ENCODE data around the gene GABRG3.

GABRG3 gene

GRCh38 chr15:27582726-27583410 lies 611.9 kb downstream of the GABRG3 start:
- TF ChIP-seq POLR2AphosphoS5 (IDR thresholded peaks at IDR 0.05; ENCODE audit: low read depth, low read length) = no peak
- no peak for TF ChIP-seq FOXP2 (optimal IDR thresholded peaks at IDR 0.05; ENCODE audit: borderline replicate concordance, extremely low read depth, extremely low read length, insufficient read depth)

- TF ChIP-seq TAF1 (IDR thresholded peaks at IDR 0.05; ENCODE audit: borderline replicate concordance, insufficient read depth, low read length) = no peak
- TF ChIP-seq SIN3A (IDR thresholded peaks at IDR 0.05; ENCODE audit: borderline replicate concordance, insufficient read depth, low read length) = no peak
- no peak for TF ChIP-seq REST (IDR thresholded peaks at IDR 0.05; ENCODE audit: insufficient read depth in 1 of 2, low read depth in 2 of 2, low read length in 2 of 2)
- TF ChIP-seq FOXP2 (optimal IDR thresholded peaks at IDR 0.05; ENCODE audit: borderline replicate concordance, extremely low read depth, extremely low read length, insufficient read depth) = no peak
- TF ChIP-seq POLR2AphosphoS5 (IDR thresholded peaks at IDR 0.05; ENCODE audit: low read depth, low read length) = no peak
Observed at GRCh38 chr15:27583651-27584050, 612.7 kb downstream of the GABRG3 start.

GRCh38 chr15:27585041-27585640 lies 614.2 kb downstream of the GABRG3 start:
- TF ChIP-seq TAF1 (IDR thresholded peaks at IDR 0.05; ENCODE audit: borderline replicate concordance, insufficient read depth, low read length) (no peak), FOXP2 (optimal IDR thresholded peaks at IDR 0.05; ENCODE audit: borderline replicate concordance, extremely low read depth, extremely low read length, insufficient read depth) (no peak), POLR2AphosphoS5 (IDR thresholded peaks at IDR 0.05; ENCODE audit: low read depth, low read length) (no peak)

- TF ChIP-seq SIN3A (IDR thresholded peaks at IDR 0.05; ENCODE audit: borderline replicate concordance, insufficient read depth, low read length) (no peak), FOXP2 (optimal IDR thresholded peaks at IDR 0.05; ENCODE audit: borderline replicate concordance, extremely low read depth, extremely low read length, insufficient read depth) (no peak), POLR2AphosphoS5 (IDR thresholded peaks at IDR 0.05; ENCODE audit: low read depth, low read length) (no peak), REST (IDR thresholded peaks at IDR 0.05; ENCODE audit: insufficient read depth in 1 of 2, low read depth in 2 of 2, low read length in 2 of 2) (no peak), TAF1 (IDR thresholded peaks at IDR 0.05; ENCODE audit: borderline replicate concordance, insufficient read depth, low read length) (no peak)
Observed at GRCh38 chr15:27587810-27588209, 616.8 kb downstream of the GABRG3 start.

- TF ChIP-seq SIN3A (IDR thresholded peaks at IDR 0.05; ENCODE audit: borderline replicate concordance, insufficient read depth, low read length) (no peak), TAF1 (IDR thresholded peaks at IDR 0.05; ENCODE audit: borderline replicate concordance, insufficient read depth, low read length) (no peak)
Observed at GRCh38 chr15:27589260-27589659, 618.3 kb downstream of the GABRG3 start.

GRCh38 chr15:27589782-27590181 lies 618.8 kb downstream of the GABRG3 start:
- TF ChIP-seq TAF1 (IDR thresholded peaks at IDR 0.05; ENCODE audit: borderline replicate concordance, insufficient read depth, low read length) (no peak), FOXP2 (optimal IDR thresholded peaks at IDR 0.05; ENCODE audit: borderline replicate concordance, extremely low read depth, extremely low read length, insufficient read depth) (no peak), SIN3A (IDR thresholded peaks at IDR 0.05; ENCODE audit: borderline replicate concordance, insufficient read depth, low read length) (no peak), REST (IDR thresholded peaks at IDR 0.05; ENCODE audit: insufficient read depth in 1 of 2, low read depth in 2 of 2, low read length in 2 of 2) (no peak), POLR2AphosphoS5 (IDR thresholded peaks at IDR 0.05; ENCODE audit: low read depth, low read length) (no peak)

Measured in PFSK-1 (cell line).